GM20000 (cell line): ENCODE data around the gene NENF.
"Not testable (repeated sequence)": the region's sequence is repeated elsewhere in the genome, so short reads cannot be mapped to it uniquely, and the experiment has no call there.

Experiments
- DNase-seq: peaks from one replicate; pipeline ENCODE4 v3.0.0; 2012; ENCODE audit warnings: low spot score
- CTCF ChIP-seq: IDR thresholded peaks from 2 replicates; pipeline ENCODE4 v1.5.1; 2012; ENCODE audit warnings: mild to moderate bottlenecking, control low read depth; ENCODE audit errors: extremely low read depth, missing control alignments

NENF gene

GRCh38 chr1:212470059-212470458, 37.3 kb downstream of the NENF start:
- no peak for TF ChIP-seq CTCF
- DNase-seq, result no peak

GRCh38 chr1:212471286-212471685, 38.6 kb downstream of the NENF start:
- no peak for DNase-seq
- no peak for TF ChIP-seq CTCF

- TF ChIP-seq CTCF, result no peak
- DNase-seq, result no peak
These were observed 39.4 kb downstream of the NENF start for GRCh38 chr1:212471891-212472675.

GRCh38 chr1:212473729-212474128, 41.0 kb downstream of the NENF start:
- TF ChIP-seq CTCF, result no peak
- no peak for DNase-seq

- no peak for TF ChIP-seq CTCF
- no peak for DNase-seq
These were observed 42.4 kb downstream of the NENF start for GRCh38 chr1:212475151-212475550.

GRCh38 chr1:212475831-212476230, 43.1 kb downstream of the NENF start:
- DNase-seq, result not testable (repeated sequence)

- peak; percentile 87 for DNase-seq
- TF ChIP-seq CTCF, result peak; percentile 88
These were observed 44.4 kb downstream of the NENF start for GRCh38 chr1:212477014-212477679.
